Mesenchymal stem cell (in vitro differentiated cells and primary cell): Measurements from ENCODE around the gene HPS4. TPM values are rescaled to one million over a fixed set of nuclear protein-coding genes. Genes with fewer than 3 reads are reported as not detected.
"Not testable (repeated sequence)": the region's sequence is repeated elsewhere in the genome, so short reads cannot be mapped to it uniquely, and the experiment has no call there.

Experiments used
- DNase-seq: peaks from one replicate; pipeline ENCODE4 v3.0.0-alpha.2; 2013
- H2AFZ ChIP-seq: one replicate; pipeline ENCODE4 v1.6.1; 2013; ENCODE audit warnings: low read depth, mild to moderate bottlenecking, control low read depth, inconsistent platforms, low read length, moderate library complexity
- H2AK5ac ChIP-seq: 2 replicates; pipeline ENCODE4 v1.6.1; 2013; ENCODE audit warnings: low read length, moderate library complexity, mild to moderate bottlenecking, inconsistent platforms; ENCODE audit not compliant: severe bottlenecking
- H2BK120ac ChIP-seq: one replicate; pipeline ENCODE4 v1.6.1; 2013; ENCODE audit warnings: low read depth, mild to moderate bottlenecking, inconsistent platforms, low read length, moderate library complexity
- H2BK12ac ChIP-seq, 2 experiments: one replicate each; pipeline ENCODE4 v1.6.1; 2013; ENCODE audit warnings: inconsistent platforms in 2 of 2, low read length in 2 of 2, mild to moderate bottlenecking in 2 of 2, moderate library complexity in 2 of 2, control low read depth in 1 of 2
- H2BK15ac ChIP-seq: one replicate; pipeline ENCODE4 v1.6.1; 2013; ENCODE audit warnings: mild to moderate bottlenecking, low read depth, inconsistent platforms; ENCODE audit not compliant: poor library complexity, severe bottlenecking
- H2BK5ac ChIP-seq: 2 replicates; pipeline ENCODE4 v1.6.1; 2013; ENCODE audit warnings: low read depth, mild to moderate bottlenecking, low read length, control low read depth, inconsistent platforms; ENCODE audit not compliant: poor library complexity, severe bottlenecking
- H3K14ac ChIP-seq, 2 experiments: one replicate each; pipeline ENCODE4 v1.6.1; 2013; ENCODE audit warnings: inconsistent platforms in 2 of 2, low read length in 2 of 2, control low read depth in 1 of 2, mild to moderate bottlenecking in 1 of 2, moderate library complexity in 1 of 2
- H3K18ac ChIP-seq, 2 experiments: one replicate each; pipeline ENCODE4 v1.6.1; 2013; ENCODE audit warnings: inconsistent platforms in 2 of 2, low read length in 2 of 2, control low read depth in 1 of 2, low read depth in 1 of 2, mild to moderate bottlenecking in 1 of 2
- H3K23ac ChIP-seq, 2 experiments: one replicate each; pipeline ENCODE4 v1.6.1; 2013; ENCODE audit warnings: inconsistent platforms in 2 of 2, low read length in 2 of 2, mild to moderate bottlenecking in 2 of 2, moderate library complexity in 2 of 2, control low read depth in 1 of 2
- H3K27ac ChIP-seq: 2 replicates; pipeline ENCODE4 v1.5.1; 2013; ENCODE audit warnings: mild to moderate bottlenecking, moderate library complexity, low read length, control low read depth, inconsistent platforms; ENCODE audit not compliant: poor library complexity, severe bottlenecking
- H3K27me3 ChIP-seq, 2 experiments: 2 replicates each; pipeline versions ENCODE4 v1.6.1 to v1.7.0; 2013; ENCODE audit warnings: low read length in 2 of 2, mild to moderate bottlenecking in 2 of 2, moderate library complexity in 2 of 2, control low read depth in 1 of 2, inconsistent platforms in 1 of 2; ENCODE audit not compliant: control insufficient read depth in 1 of 2, insufficient read depth in 1 of 2
- H3K36me3 ChIP-seq, 2 experiments: 2 replicates each; pipeline versions ENCODE4 v1.6.1 to v1.7.0; 2013; ENCODE audit warnings: low read length in 2 of 2, control low read depth in 1 of 2, inconsistent platforms in 1 of 2, low read depth in 1 of 2, mild to moderate bottlenecking in 1 of 2; ENCODE audit not compliant: insufficient read depth in 2 of 2, control insufficient read depth in 1 of 2
- H3K4ac ChIP-seq, 2 experiments: one replicate each; pipeline ENCODE4 v1.6.1; 2013; ENCODE audit warnings: inconsistent platforms in 2 of 2, low read length in 2 of 2, mild to moderate bottlenecking in 2 of 2, moderate library complexity in 2 of 2, control low read depth in 1 of 2, low read depth in 1 of 2
- H3K4me1 ChIP-seq: 2 replicates; pipeline ENCODE4 v1.6.1; 2013; ENCODE audit warnings: low read depth, low read length, control low read depth; ENCODE audit not compliant: control insufficient read depth, insufficient read depth
- H3K4me2 ChIP-seq: 2 replicates; pipeline ENCODE4 v1.6.1; 2013; ENCODE audit warnings: low read length, mild to moderate bottlenecking, inconsistent platforms; ENCODE audit not compliant: poor library complexity, severe bottlenecking
- H3K4me3 ChIP-seq, 2 experiments: 2 replicates each; pipeline versions ENCODE4 v1.5.1 to v1.7.0; 2013; ENCODE audit warnings: low read length in 2 of 2, mild to moderate bottlenecking in 2 of 2, control low read depth in 1 of 2, low read depth in 1 of 2; ENCODE audit not compliant: insufficient read depth in 1 of 2
- H3K79me1 ChIP-seq: replicated peaks from 2 replicates; pipeline ENCODE4 v1.6.1; 2013; ENCODE audit warnings: mild to moderate bottlenecking, control low read depth, low read length, inconsistent platforms; ENCODE audit not compliant: poor library complexity, severe bottlenecking
- H3K9ac ChIP-seq: 2 replicates; pipeline ENCODE4 v1.7.0; 2013; ENCODE audit warnings: mild to moderate bottlenecking, low read length, moderate library complexity
- H3K9me3 ChIP-seq: 2 replicates; pipeline ENCODE4 v1.7.0; 2013; ENCODE audit warnings: mild to moderate bottlenecking, low read length; ENCODE audit not compliant: control insufficient read depth
- H4K8ac ChIP-seq: one replicate; pipeline ENCODE4 v1.6.1; 2013; ENCODE audit warnings: inconsistent platforms, mild to moderate bottlenecking, low read length, moderate library complexity
- H4K91ac ChIP-seq: one replicate; pipeline ENCODE4 v1.6.1; 2013; ENCODE audit warnings: mild to moderate bottlenecking, low read length, inconsistent platforms
- WGBS: methylation state at CpG from one replicate; pipeline ENCODE4 v1.1.7; 2013; ENCODE audit warnings: mixed read lengths; 5-methylcytosine and 5-hydroxymethylcytosine counted together
- polyA plus RNA-seq, 2 experiments: library from polyadenylated mRNA; stranded (reverse); fragments of 200-250 nt; gene quantifications; one replicate each; pipeline ENCODE4 v1.2.3, GENCODE V29; 2013

HPS4 gene
- polyA plus RNA-seq (2013, experiment 1 of 2) = 16.9 TPM
- polyA plus RNA-seq (2013, experiment 2 of 2) = 17.1 TPM

DNA sequence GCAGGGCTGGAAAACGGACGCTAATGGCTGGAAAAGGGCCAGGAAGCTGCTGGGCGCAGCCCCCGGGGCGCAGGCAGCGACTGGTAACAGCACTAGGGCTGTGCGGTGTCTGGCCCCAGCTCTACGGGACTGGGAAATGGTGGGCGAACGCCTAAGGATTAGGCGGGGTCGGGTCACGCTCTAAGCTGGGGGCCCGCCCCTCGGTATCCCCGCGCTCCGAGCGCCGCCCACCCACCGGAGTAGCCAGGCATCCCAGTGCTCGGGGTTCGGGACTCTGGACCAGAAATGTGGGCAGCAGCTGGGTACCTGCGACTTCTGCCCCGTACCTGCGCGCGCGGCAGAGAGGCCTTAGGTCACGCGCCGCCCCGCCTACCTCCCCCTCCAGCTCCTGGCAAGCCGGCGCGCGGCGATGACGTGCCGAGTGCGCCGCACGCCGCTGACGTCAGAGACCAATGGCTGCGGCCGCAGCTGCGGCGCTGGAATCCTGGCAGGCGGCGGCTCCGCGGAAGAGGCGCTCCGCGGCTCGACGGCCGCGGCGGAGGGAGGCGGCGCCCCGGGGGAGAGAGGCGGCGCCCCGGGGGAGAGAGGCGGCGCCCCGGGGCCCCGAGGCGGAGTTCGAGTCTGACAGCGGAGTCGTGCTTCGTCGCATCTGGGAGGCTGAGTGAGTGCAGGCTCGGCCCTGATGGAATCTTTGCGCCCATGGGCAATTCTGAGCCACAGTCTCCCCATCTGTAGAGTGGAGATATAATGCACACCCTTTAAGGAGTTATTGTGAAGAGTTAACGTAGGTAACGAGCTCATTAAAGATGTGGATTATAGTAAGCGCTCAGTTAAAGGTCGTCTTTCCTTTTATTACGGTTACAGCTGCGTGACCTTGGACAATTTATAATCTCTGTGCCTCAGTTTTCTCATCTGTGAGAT, at the start of gene HPS4, which contains the start of gene SRRD:
Gene HPS4 (minus strand): TSS at position 345 of the 921 bp plus-strand sequence. CDS start 2,021 bp downstream, outside the sequence.
Gene SRRD (plus strand): TSS at position 439 of the 921 bp plus-strand sequence. CDS start 14 bp downstream, at position 453.
- peak within 1 kb of the TSS; percentile 72 for H2AFZ ChIP-seq
- peak within 1 kb of the TSS in 1 of 2 experiments; percentile 22 for H2BK12ac ChIP-seq
- no peaks in the 10 kb centered on the region for H3K9me3 ChIP-seq
- H3K14ac ChIP-seq = peak within 1 kb of the TSS in 1 of 2 experiments; percentile 94
- peak within 1 kb of the TSS; percentile 25 for H2AK5ac ChIP-seq
- H3K36me3 ChIP-seq = peaks cover 3 to 37% of the 10 kb centered on the region in 2 experiments
- peak within 1 kb of the TSS; percentile 98 for H3K9ac ChIP-seq
- no peaks in the 10 kb centered on the region for H3K27me3 ChIP-seq
- H4K91ac ChIP-seq = peak within 1 kb of the TSS; percentile 83
- H3K4me3 ChIP-seq = peak within 1 kb of the TSS; percentile 86 to 87
- peak within 1 kb of the TSS; percentile 98 to 99 for H3K4ac ChIP-seq
- WGBS = under 1% methylated on average over 79 of the region's 85 CpGs
- H3K4me1 ChIP-seq = peaks cover 11% of the 10 kb centered on the region
- H3K23ac ChIP-seq = peak within 1 kb of the TSS in 1 of 2 experiments; percentile 29
- peak within 1 kb of the TSS; percentile 94 to 98 for H3K18ac ChIP-seq
- H3K79me1 ChIP-seq = peaks cover 28% of the 10 kb centered on the region
- H2BK15ac ChIP-seq = peak within 1 kb of the TSS; percentile 93
- peak within 1 kb of the TSS; percentile 90 for H2BK5ac ChIP-seq
- peak within 1 kb of the TSS; percentile 64 for H2BK120ac ChIP-seq
- peak within 1 kb of the TSS; percentile 71 for H3K27ac ChIP-seq
- peak within 1 kb of the TSS; percentile 96 for H3K4me2 ChIP-seq
- H4K8ac ChIP-seq = peak within 1 kb of the TSS; percentile 96
- peak; percentile 91 for DNase-seq

DNA sequence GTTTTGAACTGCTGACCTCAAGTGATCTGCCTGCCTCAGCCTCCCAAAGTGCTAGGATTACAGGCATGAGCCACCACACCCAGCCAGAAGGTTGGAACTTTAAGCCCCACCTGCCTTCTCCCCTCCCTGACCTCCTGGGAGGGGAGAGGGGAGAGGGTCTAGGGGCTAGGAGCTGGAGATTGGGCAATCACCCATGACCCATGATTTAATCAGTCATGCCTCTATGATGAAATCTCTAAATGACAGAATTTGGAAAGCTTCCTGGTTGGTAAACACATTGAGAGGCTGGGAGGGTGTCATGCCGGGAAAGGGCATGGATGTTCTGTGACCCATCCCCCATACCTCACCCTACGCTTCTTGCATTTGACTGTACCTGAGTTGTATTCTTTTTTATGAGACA, 45.8 kb upstream of the HPS4 start:
- H3K27me3 ChIP-seq = no peaks in the 10 kb centered on the region
- H2BK15ac ChIP-seq = no peak overlapping the region
- no peaks in the 10 kb centered on the region for H3K79me1 ChIP-seq
- 100% methylated on average over 2 of the region's 2 CpGs for WGBS
- no peak overlapping the region for H3K23ac ChIP-seq
- DNase-seq = no peak
- H3K27ac ChIP-seq = no peak overlapping the region
- H3K4me1 ChIP-seq = no peaks in the 10 kb centered on the region
- H3K4me3 ChIP-seq = no peak overlapping the region
- H2AK5ac ChIP-seq = no peak overlapping the region
- no peak overlapping the region for H2BK120ac ChIP-seq
- H2BK12ac ChIP-seq = no peak overlapping the region
- no peak overlapping the region for H3K18ac ChIP-seq
- no peak overlapping the region for H2AFZ ChIP-seq
- H3K14ac ChIP-seq = no peak overlapping the region
- no peak overlapping the region for H4K91ac ChIP-seq
- no peak overlapping the region for H4K8ac ChIP-seq
- no peak overlapping the region for H3K4ac ChIP-seq
- peaks cover 22 to 39% of the 10 kb centered on the region in 2 experiments for H3K36me3 ChIP-seq
- no peak overlapping the region for H2BK5ac ChIP-seq
- no peaks in the 10 kb centered on the region for H3K9me3 ChIP-seq
- H3K4me2 ChIP-seq = no peak overlapping the region
- no peak overlapping the region for H3K9ac ChIP-seq

DNA sequence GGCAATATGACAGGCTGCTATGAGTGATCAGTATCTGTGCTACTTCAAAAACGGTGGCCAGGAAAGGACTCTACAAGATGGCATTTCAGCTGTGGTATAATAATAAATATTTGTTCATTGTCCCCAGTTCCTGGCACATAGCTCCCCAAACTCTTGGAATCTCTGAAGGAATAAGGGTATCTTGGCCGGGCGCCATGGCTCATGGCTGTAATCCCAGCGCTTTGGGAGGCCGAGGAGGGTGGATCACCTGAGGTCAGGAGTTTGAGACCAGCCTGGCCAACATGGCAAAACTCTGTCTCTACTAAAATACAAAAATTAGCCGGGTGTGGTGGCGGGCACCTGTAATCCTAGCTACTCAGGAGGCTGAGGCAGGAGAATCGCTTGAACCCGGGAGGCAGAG, 44.9 kb upstream of the HPS4 start:
- H2BK5ac ChIP-seq, H4K91ac ChIP-seq, H2BK15ac ChIP-seq, H3K9ac ChIP-seq, H2AFZ ChIP-seq, H3K4me1 ChIP-seq, H3K23ac ChIP-seq, H4K8ac ChIP-seq, H2BK12ac ChIP-seq, H3K9me3 ChIP-seq, H3K4me2 ChIP-seq, H2AK5ac ChIP-seq, H3K4ac ChIP-seq, H3K27me3 ChIP-seq, H2BK120ac ChIP-seq, DNase-seq, H3K79me1 ChIP-seq, H3K27ac ChIP-seq, H3K4me3 ChIP-seq, H3K18ac ChIP-seq, H3K14ac ChIP-seq: not testable (repeated sequence)
- H3K36me3 ChIP-seq = peaks cover 22 to 39% of the 10 kb centered on the region in 2 experiments
- WGBS = 99% methylated on average over 8 of the region's 9 CpGs
